CD4-positive, alpha-beta T cell treated with Interleukin-21 for 1 hour (primary cell): ENCODE data around the gene SLC43A1.
"Not testable (repeated sequence)": the region's sequence is repeated elsewhere in the genome, so short reads cannot be mapped to it uniquely, and the experiment has no call there.

Experiments used
- DNase-seq: peaks from one replicate; pipeline ENCODE4 v3.0.0-alpha.2; 2020

SLC43A1 gene

DNA sequence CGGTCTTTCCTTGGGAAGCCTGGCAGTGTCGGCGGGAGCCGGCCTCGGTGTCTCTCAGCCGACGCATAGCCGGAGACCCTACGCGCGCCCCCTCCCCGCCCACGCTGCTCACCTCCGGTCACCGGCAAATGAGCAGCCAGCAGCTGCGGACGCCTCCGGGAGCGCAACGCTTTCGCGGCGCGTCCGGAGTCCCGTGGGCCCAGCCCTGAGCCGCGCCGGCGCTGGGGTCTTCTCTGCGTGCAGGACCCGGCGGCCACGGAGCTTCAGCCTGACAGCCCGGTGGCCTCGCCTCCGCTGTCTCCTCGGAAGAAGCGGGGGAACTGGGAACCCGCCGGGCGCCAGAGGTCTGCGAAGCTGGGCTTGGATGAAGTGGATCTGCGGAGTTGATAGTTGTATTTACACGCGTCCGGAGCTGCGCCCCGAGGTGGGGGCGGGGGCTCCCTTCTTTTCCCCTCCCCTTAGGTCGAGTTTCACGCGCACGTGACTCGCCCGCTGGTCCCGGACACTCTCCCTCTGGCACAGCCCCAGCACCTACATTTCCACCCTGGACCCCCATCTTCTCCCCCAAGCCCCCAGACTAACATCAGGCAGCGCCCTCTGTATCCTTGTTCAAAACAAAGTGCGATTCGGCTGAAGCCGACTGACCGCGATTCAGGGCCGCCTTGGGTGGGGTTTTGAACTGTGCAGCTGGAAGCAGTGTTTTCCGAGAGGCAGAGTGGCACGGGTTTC lies at the start of gene SLC43A1:
TSS of gene SLC43A1 (minus strand) at position 371 of the 729 bp plus-strand sequence. CDS start 1,591 bp downstream, outside the sequence.
- DNase-seq = peak; percentile 13

DNA sequence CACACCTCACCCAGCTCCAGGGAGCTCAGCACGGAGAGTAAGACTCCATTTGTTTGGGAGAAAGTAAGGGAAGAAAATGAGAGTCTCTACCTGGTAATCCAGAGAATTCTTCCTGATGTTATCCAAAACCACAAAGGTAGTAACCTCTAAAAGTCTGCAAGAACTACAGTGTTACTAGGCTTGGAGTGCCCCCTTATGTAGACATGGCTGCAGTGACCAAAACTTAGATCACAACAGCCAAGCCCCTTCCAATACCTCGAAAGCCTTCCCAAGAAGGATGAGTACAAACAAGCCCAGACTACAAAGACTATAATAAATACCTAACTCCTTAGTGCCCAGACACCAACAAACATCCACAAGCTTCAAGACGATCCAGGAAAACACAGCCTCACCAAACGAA lies 47.1 kb upstream of the SLC43A1 start:
- no peak for DNase-seq

DNA sequence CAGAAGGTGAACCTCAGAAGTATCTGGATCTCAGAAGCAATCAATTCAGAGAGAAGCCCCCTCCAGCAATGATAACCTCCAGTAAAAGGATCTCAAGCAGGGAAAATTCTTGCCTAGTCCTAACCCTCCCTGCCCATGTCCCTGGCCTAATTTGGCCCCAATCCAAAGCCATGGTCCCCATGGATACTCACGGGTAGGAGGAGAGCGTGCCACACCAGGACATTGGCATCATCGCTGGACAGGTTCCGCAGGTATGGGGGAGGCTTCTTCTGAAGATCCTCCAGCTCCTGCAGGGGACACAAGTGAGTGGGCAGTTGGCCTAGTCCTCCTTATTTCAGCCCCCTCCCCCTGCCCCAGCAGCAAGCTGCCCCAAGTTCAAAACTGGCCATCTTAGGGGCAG lies 44.6 kb upstream of the SLC43A1 start:
- DNase-seq = no peak

DNA sequence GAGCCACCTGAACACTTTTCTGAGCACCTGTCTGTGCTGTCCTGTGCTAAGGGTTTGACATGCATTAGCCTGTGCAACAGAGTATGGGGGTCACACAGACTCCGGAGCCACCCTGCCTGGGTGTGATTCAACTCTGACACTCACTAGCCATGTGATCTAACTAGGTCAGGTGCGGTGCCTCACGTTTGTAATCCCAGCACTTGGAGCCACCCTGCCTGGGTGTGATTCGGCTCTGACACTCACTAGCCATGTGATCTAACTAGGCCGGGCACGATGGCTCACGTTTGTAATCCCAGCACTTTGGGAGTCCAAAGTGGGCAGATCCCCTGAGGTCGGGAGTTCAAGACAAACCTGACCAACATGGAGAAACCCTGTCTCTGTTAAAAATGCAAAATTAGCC lies 40.5 kb upstream of the SLC43A1 start:
- no peak for DNase-seq

DNA sequence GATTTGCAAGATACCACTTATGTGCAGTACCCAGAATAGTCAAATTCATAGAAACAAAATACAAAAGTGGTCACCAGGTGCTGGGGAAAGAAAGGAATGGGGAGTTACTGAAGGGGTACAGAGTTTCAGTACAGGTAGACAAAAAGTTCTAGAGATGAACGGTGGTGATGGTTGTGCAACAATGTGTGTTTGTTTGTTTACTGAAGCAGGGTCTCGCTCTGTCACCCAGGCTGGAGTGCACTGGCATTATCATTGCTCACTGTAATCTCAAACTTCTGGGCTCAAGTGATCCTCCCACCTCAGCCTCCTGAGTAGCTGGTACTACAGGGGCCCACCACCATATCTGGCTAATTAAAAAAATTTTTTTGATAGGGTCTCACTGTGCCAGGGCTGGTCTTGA lies 39.9 kb upstream of the SLC43A1 start:
- DNase-seq = no peak

DNA sequence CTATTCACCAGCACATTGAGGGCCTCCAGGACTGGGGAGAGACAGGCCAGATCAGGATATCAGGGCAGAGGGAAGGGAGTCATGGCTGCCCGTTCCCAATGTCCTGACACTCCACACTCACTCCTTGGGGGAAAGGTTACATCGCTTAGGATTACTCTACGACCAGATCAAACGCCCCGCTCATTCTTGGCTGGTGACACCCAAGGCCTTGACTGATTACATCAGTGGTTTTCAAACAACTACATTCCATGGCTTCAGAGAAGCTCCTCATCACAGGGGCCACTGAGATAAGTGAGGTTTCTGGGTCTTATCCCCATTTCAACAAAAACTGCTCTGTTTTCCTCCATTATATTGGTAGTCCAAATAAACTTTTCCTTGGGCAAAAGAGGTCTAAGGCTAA lies 37.0 kb upstream of the SLC43A1 start:
- no peak for DNase-seq

DNA sequence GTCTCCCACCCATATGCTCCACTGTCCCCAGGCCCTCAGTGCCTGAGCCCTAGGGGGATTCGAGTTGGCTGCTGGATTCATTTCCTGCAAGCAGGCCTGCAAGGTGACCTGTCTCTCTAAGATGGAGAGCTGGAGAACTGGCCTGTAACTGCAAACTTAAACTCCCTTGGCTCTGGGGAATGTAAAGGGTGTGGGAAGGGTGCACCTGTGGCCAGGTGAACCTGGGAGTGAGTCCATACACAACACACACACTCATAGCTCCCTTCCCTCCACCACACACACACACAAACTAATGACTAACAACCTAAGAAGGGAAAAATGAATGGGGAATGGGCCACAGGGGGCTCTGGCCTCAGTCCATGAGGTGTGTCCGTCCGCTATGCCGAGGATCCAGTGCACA lies 36.4 kb upstream of the SLC43A1 start:
- DNase-seq = no peak

DNA sequence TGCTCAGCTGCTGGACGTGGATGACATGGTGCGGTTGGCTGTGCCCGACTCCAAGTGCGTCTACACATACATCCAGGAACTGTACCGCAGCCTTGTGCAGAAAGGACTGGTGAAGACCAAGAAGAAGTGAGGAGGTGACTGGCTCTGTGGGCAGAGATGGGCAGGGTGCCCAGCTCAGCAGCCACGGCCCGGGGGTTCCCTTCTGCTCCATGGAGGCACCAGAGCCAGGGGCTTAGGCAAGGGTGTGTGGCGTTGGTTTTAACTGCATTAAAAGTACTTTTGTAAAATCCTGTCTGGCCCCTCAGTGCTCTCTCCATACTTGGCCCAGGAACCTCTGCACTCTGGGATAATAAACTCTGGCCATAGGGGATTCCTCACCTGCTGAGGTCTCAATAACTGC lies 34.5 kb upstream of the SLC43A1 start:
- no peak for DNase-seq

DNA sequence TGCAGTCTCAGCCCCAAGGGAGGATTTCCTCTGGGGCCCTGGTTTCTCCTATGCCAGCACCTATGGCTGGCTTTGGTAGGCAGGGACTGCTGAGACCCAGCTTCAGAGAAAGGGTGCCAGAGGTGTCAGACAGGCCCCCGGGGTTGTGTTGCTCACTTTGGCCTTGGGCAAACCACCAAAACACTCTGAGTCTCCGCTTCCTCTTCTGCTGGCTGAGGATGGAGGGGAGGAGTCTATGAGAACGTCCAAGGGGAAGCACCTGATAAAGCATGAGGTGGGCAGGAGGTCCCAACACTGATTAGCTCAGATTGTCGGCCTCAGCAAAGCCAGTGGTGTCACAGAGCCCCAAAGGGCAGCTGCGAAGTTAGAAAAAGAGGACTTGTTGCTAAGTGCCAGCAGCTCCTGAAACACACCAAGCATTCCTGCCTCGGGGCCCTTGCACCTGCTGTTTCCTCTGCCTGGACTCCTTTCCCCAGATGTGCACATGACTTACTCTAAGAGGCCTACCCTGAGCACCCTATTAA lies 32.4 kb upstream of the SLC43A1 start:
- DNase-seq = no peak

DNA sequence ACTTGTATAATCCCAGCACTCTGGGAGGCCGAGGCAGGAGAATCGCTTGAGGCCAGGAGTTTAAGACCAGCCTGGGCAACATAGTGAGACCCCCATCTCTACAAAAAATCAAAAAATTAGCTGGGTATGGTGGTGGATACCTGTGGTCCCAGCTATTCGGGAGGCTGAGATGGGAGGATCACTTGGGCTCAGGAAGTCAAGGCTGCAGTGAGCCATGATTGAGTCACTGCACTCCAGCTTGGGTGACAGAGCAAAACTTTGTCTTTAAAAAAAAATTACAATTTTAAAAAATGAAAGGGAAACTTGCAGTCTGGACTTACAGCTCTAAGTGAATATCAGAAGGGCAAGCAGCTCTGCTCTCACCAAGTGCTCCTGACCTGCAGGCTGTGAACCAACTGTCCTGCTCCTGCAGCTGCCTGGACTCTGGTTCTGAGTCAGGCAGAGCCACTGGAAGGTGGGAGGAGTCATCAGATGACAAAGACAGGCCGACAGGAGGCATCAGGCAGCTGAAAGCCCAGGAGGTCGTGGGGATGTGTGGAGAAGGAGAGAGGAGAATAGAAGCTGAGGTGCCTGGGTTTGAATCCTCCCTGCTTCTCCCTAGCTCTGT lies 31.5 kb upstream of the SLC43A1 start:
- DNase-seq = no peak

DNA sequence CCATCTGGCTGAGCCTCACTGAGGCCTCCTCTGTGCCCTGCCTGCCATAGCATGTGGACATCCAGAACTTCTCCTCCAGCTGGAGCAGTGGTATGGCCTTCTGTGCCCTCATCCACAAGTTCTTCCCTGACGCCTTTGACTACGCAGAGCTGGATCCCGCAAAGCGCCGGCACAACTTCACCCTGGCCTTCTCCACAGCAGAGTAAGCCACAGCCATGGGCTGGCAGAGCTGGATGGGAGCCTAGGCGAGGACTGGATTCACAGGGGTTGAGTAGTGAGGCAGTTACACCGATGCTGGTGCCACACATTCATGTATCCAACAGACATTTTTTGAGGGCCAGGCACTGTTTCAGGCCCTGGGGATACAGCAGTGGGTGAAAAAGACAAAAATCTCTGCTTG lies 30.9 kb upstream of the SLC43A1 start:
- no peak for DNase-seq

DNA sequence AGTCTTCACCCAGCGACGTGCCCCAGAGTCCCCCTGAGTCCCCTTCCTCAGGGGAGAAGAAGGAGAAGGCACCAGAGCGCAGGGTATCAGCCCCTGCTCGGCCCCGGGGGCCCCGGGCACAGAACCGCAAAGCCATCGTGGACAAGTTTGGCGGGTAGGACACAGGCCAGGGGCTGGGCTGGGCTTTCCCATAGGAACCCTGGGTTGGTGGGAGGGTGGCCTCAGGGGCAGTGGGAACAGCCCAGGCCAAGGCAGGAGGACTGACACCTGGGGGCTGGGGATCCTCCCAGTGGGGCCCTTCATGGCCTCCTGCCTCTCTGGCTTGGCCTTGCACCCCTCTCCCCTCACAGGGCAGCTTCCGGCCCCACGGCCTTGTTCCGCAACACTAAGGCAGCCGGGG lies 30.4 kb upstream of the SLC43A1 start:
- no peak for DNase-seq

DNA sequence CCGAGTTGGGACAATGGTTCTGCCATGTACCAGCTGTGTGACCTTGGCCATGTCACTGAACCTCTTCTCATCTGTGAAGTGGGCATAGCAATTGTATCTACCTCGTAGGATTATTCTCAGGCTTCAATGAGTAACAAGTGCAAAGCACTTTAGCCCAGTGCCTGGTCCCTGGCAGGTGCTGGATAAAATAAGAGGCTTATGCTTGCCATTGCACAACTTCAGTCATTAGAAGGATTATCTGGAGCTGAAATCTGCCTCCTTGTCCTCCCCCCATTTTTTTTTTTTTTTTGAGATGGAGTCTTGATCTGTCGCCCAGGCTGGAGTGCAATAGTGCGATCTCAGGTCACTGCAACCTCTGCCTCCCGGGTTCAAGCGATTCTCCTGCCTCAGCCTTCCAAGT lies 29.1 kb upstream of the SLC43A1 start:
- DNase-seq = no peak

DNA sequence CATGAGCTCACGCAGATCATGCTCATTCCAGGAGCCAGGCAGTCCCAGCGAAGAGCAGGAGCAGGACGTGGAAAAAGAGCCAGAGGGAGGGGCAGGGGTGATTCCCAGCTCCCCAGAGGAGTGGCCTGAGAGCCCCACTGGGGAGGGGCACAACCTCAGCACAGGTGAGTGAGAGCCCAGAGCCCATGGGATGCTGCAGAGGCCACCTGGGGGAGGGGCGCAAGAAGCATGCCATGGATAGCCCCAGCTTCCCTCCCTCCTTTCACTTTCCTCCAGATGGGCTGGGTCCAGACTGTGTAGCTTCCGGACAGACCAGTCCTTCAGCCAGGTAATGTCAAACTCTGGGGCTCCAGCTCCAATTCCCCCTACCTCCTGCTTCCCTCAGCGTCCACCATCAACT lies 28.1 kb upstream of the SLC43A1 start:
- no peak for DNase-seq

DNA sequence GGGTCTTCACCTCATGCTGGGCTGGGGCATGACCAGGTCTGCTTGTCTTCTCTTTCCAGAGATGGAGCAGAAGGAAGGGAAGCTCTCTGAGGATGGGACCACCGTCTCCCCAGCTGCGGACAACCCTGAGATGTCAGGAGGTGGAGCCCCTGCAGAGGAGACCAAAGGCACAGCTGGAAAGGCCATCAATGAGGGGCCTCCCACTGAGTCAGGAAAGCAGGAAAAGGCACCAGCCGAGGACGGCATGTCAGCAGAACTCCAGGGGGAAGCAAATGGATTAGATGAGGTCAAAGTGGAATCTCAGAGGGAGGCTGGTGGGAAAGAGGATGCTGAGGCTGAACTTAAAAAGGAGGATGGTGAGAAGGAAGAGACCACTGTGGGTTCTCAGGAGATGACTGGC lies 27.1 kb upstream of the SLC43A1 start:
- no peak for DNase-seq

DNA sequence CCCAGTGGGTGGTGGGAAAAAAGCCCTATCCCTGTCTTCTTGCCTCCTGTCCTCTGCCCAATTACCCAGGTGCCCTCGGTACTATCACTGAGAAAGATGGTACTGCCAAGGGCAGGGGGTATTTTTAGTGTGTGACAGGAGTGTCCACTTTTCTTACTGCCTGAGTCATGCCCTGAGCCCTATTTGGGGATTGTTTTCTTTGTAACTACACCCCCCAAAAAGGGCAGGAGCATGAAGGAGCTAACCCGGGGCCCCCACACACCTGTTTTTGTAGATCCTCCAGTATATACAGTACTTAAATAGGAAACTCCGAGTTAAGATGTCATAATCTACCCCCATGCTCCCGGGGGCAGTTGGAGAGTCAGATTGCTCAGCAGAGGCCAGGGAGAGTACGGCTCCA lies 25.7 kb upstream of the SLC43A1 start:
- no peak for DNase-seq

DNA sequence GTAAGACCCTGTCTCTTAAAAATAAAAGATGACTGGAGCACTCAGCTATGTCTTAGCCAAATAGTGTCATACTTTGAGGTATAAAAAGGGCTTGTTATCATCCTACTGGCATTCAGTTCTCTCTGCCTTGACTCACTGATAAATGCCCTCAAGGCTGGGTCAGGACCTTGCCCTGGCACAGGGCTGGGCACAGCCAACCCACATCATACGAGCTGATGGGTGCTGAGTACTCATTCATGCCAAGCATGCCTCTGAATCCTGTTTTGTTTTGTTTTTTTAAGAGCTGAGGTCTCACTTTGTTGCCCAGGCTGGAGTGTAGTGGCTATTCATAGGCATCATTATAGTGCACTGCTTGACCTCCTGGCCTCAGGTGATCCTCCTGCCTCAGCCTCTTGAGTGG lies 23.8 kb upstream of the SLC43A1 start:
- DNase-seq = no peak

DNA sequence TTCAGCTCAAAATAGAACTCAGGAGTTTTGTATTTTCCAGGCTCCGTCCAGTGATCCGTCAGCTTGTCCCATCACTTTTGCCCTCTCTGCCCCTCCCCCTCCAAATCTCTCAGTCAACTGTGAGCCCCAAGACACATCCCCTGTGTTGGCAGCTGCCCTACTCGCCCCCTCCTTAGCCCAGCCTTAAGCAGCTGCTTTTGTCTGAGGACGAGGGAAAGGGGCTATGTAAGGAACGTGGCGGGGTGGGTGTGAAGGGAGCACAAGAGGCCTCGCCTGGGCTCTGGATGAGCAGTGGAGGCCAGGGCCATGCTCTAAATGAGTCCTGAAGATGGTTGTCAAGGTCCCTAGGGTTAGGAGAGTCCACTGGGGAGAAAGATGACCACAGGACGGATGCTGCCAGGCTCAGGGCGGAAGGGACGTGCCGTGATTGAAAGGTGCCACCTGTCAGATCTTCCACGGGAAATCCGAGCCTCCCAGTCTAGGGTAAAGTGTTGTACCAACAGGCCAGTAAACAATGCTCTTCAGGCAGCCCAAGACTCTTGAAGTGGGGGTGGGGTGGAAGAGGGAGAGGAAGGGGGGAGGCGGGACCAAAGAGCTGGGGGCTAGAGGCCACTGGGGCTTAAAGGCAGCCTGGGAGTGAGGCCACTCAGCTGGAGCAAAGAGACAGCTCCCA lies 21.6 kb upstream of the SLC43A1 start, which contains the start of gene SMTNL1:
TSS of gene SMTNL1 (plus strand) at position 649 of the 673 bp plus-strand sequence. CDS start 5,048 bp downstream, outside the sequence.
- DNase-seq = no peak

DNA sequence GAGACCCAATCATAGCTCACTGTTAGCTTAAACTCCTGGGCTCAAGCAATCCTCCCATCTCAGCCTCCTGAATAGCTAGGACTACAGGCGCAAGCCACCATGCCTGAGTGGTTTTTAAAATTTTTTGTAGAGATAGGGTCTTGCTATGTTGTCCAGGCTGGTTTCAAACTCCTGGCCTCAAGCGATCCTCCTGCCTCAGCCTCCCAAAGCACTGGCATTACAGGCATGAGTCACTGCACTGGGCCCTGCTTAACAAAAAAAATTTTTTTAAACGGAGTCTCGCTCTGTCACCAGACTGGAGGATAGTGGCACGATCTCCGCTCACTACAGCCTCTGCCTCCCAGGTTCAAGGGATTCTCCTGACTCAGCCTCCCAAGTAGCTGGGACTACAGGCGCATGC lies 18.9 kb upstream of the SLC43A1 start:
- not testable (repeated sequence) for DNase-seq

DNA sequence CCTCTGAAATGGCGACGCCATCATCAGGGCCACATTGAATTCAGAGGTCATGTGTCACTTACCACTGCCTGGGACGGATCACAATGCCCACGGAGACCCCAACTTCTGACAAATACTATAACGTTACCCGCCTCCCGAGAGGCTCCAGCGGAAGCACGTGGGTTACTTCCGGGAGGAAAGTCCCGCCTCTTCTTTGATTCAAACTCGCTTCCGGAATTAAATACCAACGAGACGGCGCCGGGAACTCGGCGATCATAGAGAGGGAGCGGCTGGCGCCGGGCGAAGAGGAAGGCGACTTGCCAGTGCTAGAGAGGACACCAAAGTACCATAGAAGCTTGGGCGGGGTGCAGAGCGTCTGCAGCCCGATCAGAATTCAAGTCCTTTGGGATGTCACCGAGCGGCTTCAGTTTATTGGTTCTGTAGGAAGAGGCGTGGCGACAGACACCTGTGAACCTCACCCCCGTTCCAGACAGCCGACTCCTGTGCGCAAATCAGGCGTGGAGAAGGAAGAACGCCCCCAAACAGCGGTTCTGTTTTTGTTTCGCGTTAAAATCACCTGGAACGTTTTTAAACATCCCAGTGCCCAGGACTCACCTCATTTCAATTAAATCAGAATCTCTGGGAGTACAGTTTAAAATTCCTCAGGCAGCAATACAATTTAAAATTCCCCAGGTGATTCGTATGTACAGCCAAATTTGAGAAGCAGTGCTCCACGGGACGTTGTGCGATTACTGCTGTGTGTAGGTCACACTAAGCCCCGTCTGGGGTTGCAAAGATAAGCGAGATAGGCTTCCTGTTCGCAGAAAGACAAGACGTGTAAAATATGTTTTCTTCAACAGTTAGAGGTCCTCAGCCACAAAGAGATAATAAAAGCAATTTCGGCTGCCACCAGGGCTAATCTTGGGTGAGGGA lies 15.3 kb upstream of the SLC43A1 start, which contains the start of gene TIMM10:
TSS of gene TIMM10 (minus strand) at position 159 of the 912 bp plus-strand sequence. CDS start 565 bp downstream, outside the sequence.
- peak; percentile 97 for DNase-seq

DNA sequence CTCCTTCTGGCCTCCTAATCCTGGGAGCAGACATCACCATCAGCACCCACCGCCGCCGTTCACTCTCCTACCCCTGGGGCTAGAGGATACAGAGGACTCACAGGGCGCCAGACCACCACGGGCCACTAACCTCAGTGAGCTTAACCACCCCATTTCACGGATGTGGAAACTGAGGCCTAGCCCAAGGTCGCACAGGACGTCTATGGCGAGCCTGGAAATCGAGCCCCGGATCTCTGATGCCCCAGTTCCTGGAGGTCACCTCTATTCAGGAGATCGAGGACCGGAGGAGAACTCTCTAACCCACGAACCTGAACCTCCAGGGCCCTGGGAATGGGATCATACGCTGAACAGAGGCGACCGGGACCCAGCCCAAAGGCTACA lies 14.7 kb upstream of the SLC43A1 start:
- no peak for DNase-seq

DNA sequence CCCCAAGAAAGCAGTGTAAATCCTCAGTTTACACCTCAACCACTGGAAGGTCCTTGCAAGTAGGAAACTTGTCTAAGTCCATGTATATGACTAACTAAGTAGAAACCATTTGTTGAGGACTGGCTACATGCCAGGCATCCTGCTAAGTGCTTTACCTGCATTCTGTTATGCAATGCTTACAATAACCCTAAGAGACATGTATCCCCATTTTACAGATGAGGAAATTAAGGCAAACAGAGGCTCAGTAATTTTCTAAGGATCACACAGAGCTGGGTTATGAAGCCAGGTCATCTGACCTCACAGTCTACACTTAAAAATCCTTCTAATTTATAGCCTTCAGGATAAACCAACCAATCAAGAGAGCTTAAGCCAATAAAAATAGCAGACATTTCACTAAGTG lies 13.5 kb upstream of the SLC43A1 start:
- DNase-seq = no peak
